GM19455 (cell line): ENCODE results near the gene CLIP4.
"Not testable (repeated sequence)": the region's sequence is repeated elsewhere in the genome, so short reads cannot be mapped to it uniquely, and the experiment has no call there.

ENCODE experiments used
- ATAC-seq: cut with Tn5 transposase; IDR thresholded peaks from one replicate; pipeline ENCODE4 v1.9.1; 2021; ENCODE audit not compliant: unreplicated experiment

The CLIP4 gene

GRCh38 chr2:29114946-29115609 lies at the start of gene CLIP4:
Gene CLIP4, plus strand, starts transcription at chr2:29115415. Its CDS starts 5,974 bp downstream, at chr2:29121389.
- ATAC-seq = peak; percentile 45

GRCh38 chr2:29066271-29066860 lies 48.8 kb upstream of the CLIP4 start:
- no peak for ATAC-seq

GRCh38 chr2:29066997-29067605 lies 48.1 kb upstream of the CLIP4 start:
- no peak for ATAC-seq

DNA sequence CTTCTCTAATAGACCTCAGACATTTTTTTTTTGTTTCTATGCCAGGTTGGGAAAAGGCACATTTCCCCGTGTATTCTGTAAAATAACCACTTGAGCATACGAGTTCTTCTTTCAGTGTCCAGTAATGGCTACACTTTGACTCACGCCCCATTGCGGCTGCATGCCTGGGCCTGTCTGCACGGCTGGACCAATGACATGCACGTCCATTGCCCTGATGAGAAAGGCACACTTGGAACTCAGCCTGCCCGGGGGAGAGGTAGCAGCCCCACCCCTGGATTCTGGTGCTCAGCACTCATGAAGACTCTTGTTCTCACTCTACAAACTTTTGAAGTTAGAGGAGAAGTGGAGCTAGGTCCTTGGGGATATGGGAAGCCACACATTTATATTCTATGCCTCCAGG lies 46.7 kb upstream of the CLIP4 start:
- no peak for ATAC-seq

GRCh38 chr2:29070526-29070925 lies 44.7 kb upstream of the CLIP4 start:
- ATAC-seq = no peak

DNA sequence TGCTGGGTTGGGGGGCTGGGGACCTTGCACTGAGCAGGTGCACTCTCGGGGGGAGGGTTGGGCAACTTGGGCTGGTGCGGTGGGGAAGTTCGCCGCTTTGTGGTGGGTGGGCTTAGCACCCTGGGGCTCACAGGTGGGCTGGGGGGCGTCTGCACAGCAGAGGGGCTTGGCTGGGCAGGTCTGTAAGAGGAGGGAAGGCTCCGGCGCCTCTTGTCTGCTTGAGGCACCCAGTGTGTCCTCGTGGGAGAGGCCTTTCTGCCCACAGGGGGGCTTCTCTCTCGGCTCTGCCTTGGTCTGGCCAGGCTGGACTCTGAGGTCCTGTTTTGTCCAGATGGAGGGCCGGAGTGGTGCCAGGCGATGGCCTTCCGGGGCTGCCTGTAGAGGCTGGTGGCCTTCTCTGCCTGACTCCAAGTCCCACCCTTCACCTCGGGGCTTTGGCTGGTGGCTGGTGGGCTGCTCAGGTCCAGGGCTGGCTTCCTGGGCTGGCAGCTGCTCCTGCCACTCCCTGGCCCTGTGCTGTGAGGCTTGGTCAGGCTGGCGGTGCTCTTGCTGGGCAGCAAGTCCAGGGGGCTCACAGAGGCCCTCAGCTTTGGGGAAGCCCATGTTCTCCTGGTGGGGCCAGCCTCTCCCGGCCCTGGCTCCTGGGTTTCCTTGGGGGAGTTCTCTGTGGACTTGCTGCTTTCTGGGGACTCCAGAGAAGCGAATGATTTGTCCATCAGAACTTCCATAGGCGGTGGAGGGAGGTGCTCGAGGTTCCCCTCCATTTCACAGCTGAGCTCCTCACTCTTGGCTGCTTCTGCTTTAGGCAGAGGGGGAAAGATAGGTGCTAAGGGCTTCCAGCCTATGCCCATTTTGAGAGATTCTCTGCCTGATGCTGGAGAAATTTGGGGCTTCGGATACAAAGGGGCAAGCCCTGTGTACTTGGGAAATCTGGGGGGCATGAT lies 43.9 kb upstream of the CLIP4 start:
- no peak for ATAC-seq

- ATAC-seq = no peak
Observed at GRCh38 chr2:29072251-29072650, 43.0 kb upstream of the CLIP4 start.

GRCh38 chr2:29072971-29073725 lies 42.1 kb upstream of the CLIP4 start:
- ATAC-seq = no peak

DNA sequence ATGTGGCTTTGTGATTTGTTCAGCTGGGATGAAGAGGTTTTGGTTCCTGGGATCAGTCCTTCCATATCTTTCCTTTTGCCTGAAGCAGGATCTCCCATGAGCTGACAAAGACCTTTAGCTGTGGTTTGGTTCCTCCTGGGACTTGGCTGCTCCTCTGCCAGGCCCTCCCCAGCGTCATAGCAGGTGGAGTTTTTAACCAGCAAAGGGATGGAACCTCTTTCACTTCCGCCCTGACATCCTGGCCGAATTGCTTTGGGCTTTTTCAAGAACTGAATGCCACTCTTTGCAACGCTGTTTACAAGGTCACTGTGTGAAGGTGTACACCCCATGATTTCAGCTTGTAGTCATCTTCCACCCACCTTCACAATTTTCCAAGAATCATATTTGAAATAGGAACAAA lies 41.3 kb upstream of the CLIP4 start:
- no peak for ATAC-seq

GRCh38 chr2:29074411-29074810 lies 40.8 kb upstream of the CLIP4 start, which contains the start of gene PCARE:
Gene PCARE, minus strand, starts transcription at chr2:29074523. Its CDS starts 262 bp downstream, at chr2:29074261.
- ATAC-seq = no peak

DNA sequence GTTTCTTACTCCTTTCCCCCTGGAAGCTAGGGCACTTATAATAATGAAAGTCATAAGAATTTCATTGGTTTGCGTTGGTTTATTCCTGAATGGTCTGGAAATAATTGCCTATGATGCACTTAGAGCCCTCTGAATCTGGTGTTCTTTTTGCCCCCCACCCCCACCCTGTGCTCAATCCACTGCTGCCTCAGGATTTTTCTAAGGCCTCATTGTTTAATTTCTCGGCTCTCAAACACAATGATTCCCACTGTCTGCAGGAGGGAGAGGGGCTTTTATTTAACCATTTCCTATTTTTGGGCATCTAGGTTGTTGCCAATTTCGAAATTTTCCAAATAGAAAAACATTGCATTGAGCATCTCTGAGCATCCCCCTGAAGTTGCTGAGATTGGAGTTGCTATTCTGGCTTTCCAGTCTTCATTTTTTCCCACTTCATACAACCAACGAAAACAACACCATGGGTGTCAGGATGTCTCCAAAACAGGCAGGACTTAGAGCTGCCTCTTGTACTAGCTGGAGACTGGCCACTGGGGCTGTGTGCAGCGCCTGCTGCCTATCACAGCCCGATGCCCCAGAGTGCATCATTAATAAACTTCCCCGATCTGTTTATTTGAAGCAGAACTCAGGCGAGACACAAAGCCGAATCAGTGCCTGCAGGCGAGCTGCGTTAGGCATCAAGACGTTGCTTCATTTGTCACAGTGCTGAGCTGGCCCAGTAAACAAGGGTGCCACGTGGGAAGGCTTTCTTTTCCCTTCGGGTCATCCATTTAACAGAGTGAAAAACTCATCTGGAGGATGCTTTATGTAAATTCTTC lies 39.1 kb upstream of the CLIP4 start:
- no peak for ATAC-seq

DNA sequence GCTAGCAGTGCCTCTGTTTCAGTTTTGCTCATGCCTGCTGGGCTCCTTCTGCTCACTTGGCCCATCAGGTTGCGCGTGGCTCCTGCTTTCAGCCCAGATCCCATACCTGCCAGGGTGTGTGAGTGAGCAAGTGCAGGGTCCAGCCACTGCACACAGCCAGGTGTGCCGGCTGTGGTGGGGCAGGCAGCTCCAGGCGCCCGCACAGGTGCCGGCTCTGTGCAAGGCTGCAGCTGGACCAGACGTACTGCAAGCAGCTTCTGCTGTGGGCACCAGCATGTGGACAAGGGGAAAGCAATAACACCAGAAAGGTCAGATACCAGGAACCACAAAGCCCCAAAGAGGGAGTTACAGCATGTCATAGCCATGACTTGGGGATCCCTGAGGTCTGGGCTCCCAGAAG lies 35.3 kb upstream of the CLIP4 start:
- no peak for ATAC-seq

DNA sequence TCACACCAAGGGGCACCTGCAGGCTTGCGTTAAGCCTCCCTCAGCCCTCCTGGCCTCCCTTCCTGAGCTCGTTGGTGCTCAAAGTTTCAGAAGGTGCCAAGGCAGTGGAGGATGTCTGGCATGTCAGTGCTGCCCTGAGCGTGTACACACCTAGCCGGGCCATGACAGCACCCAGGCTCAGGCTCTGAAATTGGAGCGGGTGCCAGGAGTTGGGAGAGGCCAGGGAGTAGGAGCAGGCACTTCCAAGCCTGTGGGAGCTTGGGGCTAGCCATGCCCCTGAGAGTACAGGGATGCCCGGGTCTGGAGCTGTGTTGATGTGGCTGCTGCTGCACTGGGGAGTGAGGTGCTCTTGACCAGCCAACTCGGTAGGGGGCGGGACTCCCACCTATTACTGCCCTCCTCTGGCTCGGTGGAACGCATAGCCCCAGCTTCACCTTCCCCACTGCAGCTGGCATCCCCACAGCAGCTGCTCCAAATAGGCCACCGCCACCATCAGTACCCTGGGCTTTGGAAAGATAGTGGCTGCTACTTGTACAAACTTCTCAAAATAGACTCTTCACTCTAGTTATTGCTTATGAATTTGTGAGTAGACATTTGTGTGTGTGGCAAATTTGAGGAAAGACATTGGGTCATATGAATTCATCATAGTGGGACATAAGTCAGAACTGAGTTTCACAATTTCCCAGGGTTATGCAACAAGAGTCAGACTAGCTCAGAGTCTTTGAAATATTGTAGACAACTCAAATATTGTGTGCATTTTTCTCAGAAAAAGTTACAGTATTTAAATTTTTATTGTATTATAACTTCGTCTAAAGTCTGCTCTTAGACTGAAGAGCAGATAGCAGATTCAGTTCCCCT lies 34.1 kb upstream of the CLIP4 start:
- ATAC-seq = no peak

GRCh38 chr2:29082804-29083495 lies 32.3 kb upstream of the CLIP4 start:
- ATAC-seq = no peak

GRCh38 chr2:29084554-29084953 lies 30.7 kb upstream of the CLIP4 start:
- no peak for ATAC-seq

- ATAC-seq = not testable (repeated sequence)
Observed at GRCh38 chr2:29090311-29090710, 24.9 kb upstream of the CLIP4 start.

GRCh38 chr2:29096969-29097368 lies 18.2 kb upstream of the CLIP4 start:
- no peak for ATAC-seq

- ATAC-seq = no peak
Observed at GRCh38 chr2:29097569-29097968, 17.6 kb upstream of the CLIP4 start.
